ENCODE measurements around the gene ZNF598. TPM values are rescaled to one million over a fixed set of nuclear protein-coding genes. Genes with fewer than 3 reads are reported as not detected.

Gene ZNF598
- total RNA-seq, 1 experiment from 2014 or later, result 75.8 TPM

GRCh38 chr16:1980770-1981087, 28.9 kb downstream of the ZNF598 start:
- ChIA-PET POLR2A (ENCODE audit: low non-redundant PET) (no interaction called here), CTCF (interaction anchor here (0.9 kb wide), 1 partner anchor 24 kb away, joined by 6 read pairs; no protein-coding TSS in a partner anchor)
- no peak overlapping the region for H3K27ac ChIP-seq (ENCODE audit: low read depth, low read length, poor library complexity, severe bottlenecking)
- no peak overlapping the region for H3K4me3 ChIP-seq (ENCODE audit: low read depth, low read length, poor library complexity, severe bottlenecking)
- TF ChIP-seq CTCF (conservative IDR thresholded peaks at IDR 0.05; ENCODE audit: low read depth, low read length) (no peak), EZH2 (IDR thresholded peaks at IDR 0.05; ENCODE audit: borderline replicate concordance, low read depth, low read length, poor library complexity, severe bottlenecking) (no peak)
- intact Hi-C loops (cut with micrococcal nuclease; ENCODE audit: unreplicated experiment), result no loop called here
- H3K27me3 ChIP-seq (replicated peaks; ENCODE audit: insufficient read depth, low read depth, low read length, poor library complexity), result no peaks in the 10 kb centered on the region
- no peak for DNase-seq (ENCODE audit: low spot score)
- no TSS peak for BruUV-seq (replicated peaks)
- H3K9me3 ChIP-seq (ENCODE audit: low read depth, low read length, poor library complexity, severe bottlenecking), result no peaks in the 10 kb centered on the region
- peaks cover 20% of the 10 kb centered on the region for H3K36me3 ChIP-seq (ENCODE audit: insufficient read depth, low read length, poor library complexity, severe bottlenecking)
- H3K4me1 ChIP-seq (ENCODE audit: insufficient read depth, low read length, poor library complexity, severe bottlenecking), result peaks cover 20% of the 10 kb centered on the region

- ChIA-PET POLR2A (ENCODE audit: low non-redundant PET) (no interaction called here), CTCF (no interaction called here)
- no TSS peak for BruUV-seq (replicated peaks)
- no peak overlapping the region for H3K4me3 ChIP-seq (ENCODE audit: low read depth, low read length, poor library complexity, severe bottlenecking)
- no peaks in the 10 kb centered on the region for H3K9me3 ChIP-seq (ENCODE audit: low read depth, low read length, poor library complexity, severe bottlenecking)
- no peak overlapping the region for H3K27ac ChIP-seq (ENCODE audit: low read depth, low read length, poor library complexity, severe bottlenecking)
- no peaks in the 10 kb centered on the region for H3K27me3 ChIP-seq (replicated peaks; ENCODE audit: insufficient read depth, low read depth, low read length, poor library complexity)
- no peak for TF ChIP-seq EZH2 (IDR thresholded peaks at IDR 0.05; ENCODE audit: borderline replicate concordance, low read depth, low read length, poor library complexity, severe bottlenecking)
- TF ChIP-seq CTCF (conservative IDR thresholded peaks at IDR 0.05; ENCODE audit: low read depth, low read length), result no peak
- H3K36me3 ChIP-seq (ENCODE audit: insufficient read depth, low read length, poor library complexity, severe bottlenecking), result peaks cover 23% of the 10 kb centered on the region
- peaks cover 20% of the 10 kb centered on the region for H3K4me1 ChIP-seq (ENCODE audit: insufficient read depth, low read length, poor library complexity, severe bottlenecking)
- intact Hi-C loops (cut with micrococcal nuclease; ENCODE audit: unreplicated experiment), result no loop called here
- DNase-seq (ENCODE audit: low spot score), result no peak
Measured at GRCh38 chr16:1980030-1980769, 29.4 kb downstream of the ZNF598 start.

- Histone ChIP-seq H3K27me3 (replicated peaks; ENCODE audit: insufficient read depth, low read depth, low read length, poor library complexity) (no peaks in the 10 kb centered on the region), H3K9me3 (ENCODE audit: low read depth, low read length, poor library complexity, severe bottlenecking) (no peaks in the 10 kb centered on the region), H3K4me1 (ENCODE audit: insufficient read depth, low read length, poor library complexity, severe bottlenecking) (peaks cover 15% of the 10 kb centered on the region), H3K4me3 (ENCODE audit: low read depth, low read length, poor library complexity, severe bottlenecking) (no peak overlapping the region), H3K36me3 (ENCODE audit: insufficient read depth, low read length, poor library complexity, severe bottlenecking) (peaks cover 28% of the 10 kb centered on the region), H3K27ac (ENCODE audit: low read depth, low read length, poor library complexity, severe bottlenecking) (no peak overlapping the region)
- intact Hi-C loops (cut with micrococcal nuclease; ENCODE audit: unreplicated experiment), result no loop called here
- CTCF ChIA-PET, result no interaction called here
- BruUV-seq (replicated peaks), result no TSS peak
- DNase-seq (ENCODE audit: low spot score), result no peak
- POLR2A ChIA-PET (ENCODE audit: low non-redundant PET), result no interaction called here
- TF ChIP-seq EZH2 (IDR thresholded peaks at IDR 0.05; ENCODE audit: borderline replicate concordance, low read depth, low read length, poor library complexity, severe bottlenecking), result no peak
- no peak for TF ChIP-seq CTCF (conservative IDR thresholded peaks at IDR 0.05; ENCODE audit: low read depth, low read length)
Measured at GRCh38 chr16:1979271-1980029, 30.2 kb downstream of the ZNF598 start.
